ENCODE results near the gene FIZ1. TPM values are rescaled to one million over a fixed set of nuclear protein-coding genes. Genes with fewer than 3 reads are reported as not detected.

The FIZ1 gene
- total RNA-seq (10 to 100 TPM; 12.7 to 13.2 TPM), polyA plus RNA-seq (10 to 100 TPM in 1 of 2 donors, 1 to 10 TPM in 1; 2.8 to 12.6 TPM)
- long read RNA-seq, donor 1, partial matches to known transcripts: 0 of 2 reads
- long read RNA-seq, donor 1, other reads (novel, unspliced or antisense): 2 of 2 reads
- long read RNA-seq, donor 2, partial matches to known transcripts: 0 of 7 reads
- long read RNA-seq, donor 2, other reads (novel, unspliced or antisense): 4 of 7 reads

GRCh38 chr19:55599468-55599841 is at the start of gene FIZ1:
FIZ1 (minus strand) TSS chr19:55599517; CDS start chr19:55597865, 1,652 bp downstream.
- peak; percentile 99 for DNase-seq
- H3K36me3 ChIP-seq (ENCODE audit: control insufficient read depth in 1 of 2, insufficient read depth in 2 of 2, low read length in 1 of 2): peaks cover 0 to 3% of the 10 kb centered on the region in 2 donors
- H3K4me3 ChIP-seq (ENCODE audit: low read length in 2 of 2): peak within 1 kb of the TSS; percentile 72 to 82
- WGBS, 2 donors: 0 to 1% methylated on average over 17 to 23 of the region's 23 CpGs
- H3K4me1 ChIP-seq (ENCODE audit: control insufficient read depth in 1 of 2, insufficient read depth in 2 of 2, low read length in 2 of 2): no peaks in the 10 kb centered on the region
- no peaks in the 10 kb centered on the region for H3K27me3 ChIP-seq (ENCODE audit: control insufficient read depth in 1 of 2, insufficient read depth in 2 of 2, low read length in 1 of 2)
- intact Hi-C loops (cut with DNase I): loop anchor here in 1 of 2 donors (1.0 kb wide), 1 partner anchor 12 kb away; no protein-coding TSS in a partner anchor
- H3K27ac ChIP-seq (ENCODE audit: low read depth in 1 of 2, low read length in 2 of 2): peak within 1 kb of the TSS; percentile 83 to 89
- no peaks in the 10 kb centered on the region for H3K9me3 ChIP-seq (ENCODE audit: control insufficient read depth, low read length)
- ATAC-seq (ENCODE audit: low FRiP score): peak; percentile 97

GRCh38 chr19:55648585-55649267 is 49.4 kb upstream of the FIZ1 start:
- 29 to 31% methylated on average over 25 of the region's 25 CpGs for WGBS, 2 donors
- no peaks in the 10 kb centered on the region for H3K9me3 ChIP-seq (ENCODE audit: control insufficient read depth, low read length)
- no peak for ATAC-seq (ENCODE audit: low FRiP score)
- H3K4me3 ChIP-seq (ENCODE audit: low read length in 2 of 2): peak overlapping the region; percentile 55 to 74
- H3K27me3 ChIP-seq (ENCODE audit: control insufficient read depth in 1 of 2, insufficient read depth in 2 of 2, low read length in 1 of 2): no peaks in the 10 kb centered on the region
- H3K36me3 ChIP-seq (ENCODE audit: control insufficient read depth in 1 of 2, insufficient read depth in 2 of 2, low read length in 1 of 2): no peaks in the 10 kb centered on the region
- no peaks in the 10 kb centered on the region for H3K4me1 ChIP-seq (ENCODE audit: control insufficient read depth in 1 of 2, insufficient read depth in 2 of 2, low read length in 2 of 2)
- no peak for DNase-seq
- peak overlapping the region in 1 of 2 donors; percentile 4 for H3K27ac ChIP-seq (ENCODE audit: low read depth in 1 of 2, low read length in 2 of 2)
- intact Hi-C loops (cut with DNase I): no loop called here

GRCh38 chr19:55647732-55648584 is 48.6 kb upstream of the FIZ1 start, which contains the start of gene CCDC106:
CCDC106 (plus strand) TSS chr19:55648212; CDS start chr19:55649047, 835 bp downstream.
- Histone ChIP-seq H3K4me1 (ENCODE audit: control insufficient read depth in 1 of 2, insufficient read depth in 2 of 2, low read length in 2 of 2) (peaks cover 0 to 3% of the 10 kb centered on the region in 2 donors), H3K9me3 (ENCODE audit: control insufficient read depth, low read length) (no peaks in the 10 kb centered on the region), H3K4me3 (ENCODE audit: low read length in 2 of 2) (peak within 1 kb of the TSS; percentile 55 to 74), H3K27me3 (ENCODE audit: control insufficient read depth in 1 of 2, insufficient read depth in 2 of 2, low read length in 1 of 2) (no peaks in the 10 kb centered on the region), H3K36me3 (ENCODE audit: control insufficient read depth in 1 of 2, insufficient read depth in 2 of 2, low read length in 1 of 2) (no peaks in the 10 kb centered on the region), H3K27ac (ENCODE audit: low read depth in 1 of 2, low read length in 2 of 2) (peak within 1 kb of the TSS in 1 of 2 donors; percentile 4)
- DNase-seq: peak; percentile 79 to 89
- ATAC-seq (ENCODE audit: low FRiP score): peak; percentile 68
- intact Hi-C loops (cut with DNase I): no loop called here
- 1% methylated on average over 73 to 87 of the region's 87 CpGs for WGBS, 2 donors

GRCh38 chr19:55646889-55647731 is 47.8 kb upstream of the FIZ1 start:
- DNase-seq (no peak), ATAC-seq (ENCODE audit: low FRiP score) (no peak)
- Histone ChIP-seq H3K36me3 (ENCODE audit: control insufficient read depth in 1 of 2, insufficient read depth in 2 of 2, low read length in 1 of 2) (no peaks in the 10 kb centered on the region), H3K27ac (ENCODE audit: low read depth in 1 of 2, low read length in 2 of 2) (no peak overlapping the region), H3K4me3 (ENCODE audit: low read length in 2 of 2) (peak overlapping the region in 1 of 2 donors; percentile 74), H3K9me3 (ENCODE audit: control insufficient read depth, low read length) (no peaks in the 10 kb centered on the region), H3K27me3 (ENCODE audit: control insufficient read depth in 1 of 2, insufficient read depth in 2 of 2, low read length in 1 of 2) (no peaks in the 10 kb centered on the region), H3K4me1 (ENCODE audit: control insufficient read depth in 1 of 2, insufficient read depth in 2 of 2, low read length in 2 of 2) (peaks cover 0 to 3% of the 10 kb centered on the region in 2 donors)
- 40 to 42% methylated on average over 14 of the region's 14 CpGs for WGBS, 2 donors
- intact Hi-C loops (cut with DNase I): no loop called here

DNA sequence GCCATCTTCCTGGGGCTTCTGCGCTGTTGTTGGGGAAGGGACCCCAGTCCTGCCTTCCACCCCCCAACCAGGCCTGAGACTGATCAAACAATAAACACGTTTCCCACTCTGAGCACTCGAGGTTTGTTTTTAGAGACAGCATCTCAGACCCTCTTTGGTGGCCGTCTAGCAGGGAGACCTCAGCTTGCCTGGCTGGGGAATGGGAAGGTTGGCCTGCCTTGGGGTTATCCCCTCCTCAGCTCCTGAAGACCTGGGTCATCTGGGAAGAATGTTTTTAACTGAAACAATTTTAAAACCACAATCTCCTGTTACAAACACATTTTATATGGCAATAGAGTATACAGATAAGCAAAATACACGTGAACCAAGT is 46.2 kb upstream of the FIZ1 start:
- no peaks in the 10 kb centered on the region for H3K27me3 ChIP-seq (ENCODE audit: control insufficient read depth in 1 of 2, insufficient read depth in 2 of 2, low read length in 1 of 2)
- H3K36me3 ChIP-seq (ENCODE audit: control insufficient read depth in 1 of 2, insufficient read depth in 2 of 2, low read length in 1 of 2): no peaks in the 10 kb centered on the region
- 61 to 63% methylated on average over 5 of the region's 5 CpGs for WGBS, 2 donors
- no peak for ATAC-seq (ENCODE audit: low FRiP score)
- no peak overlapping the region for H3K4me3 ChIP-seq (ENCODE audit: low read length in 2 of 2)
- H3K4me1 ChIP-seq (ENCODE audit: control insufficient read depth in 1 of 2, insufficient read depth in 2 of 2, low read length in 2 of 2): peaks cover 0 to 3% of the 10 kb centered on the region in 2 donors
- no peaks in the 10 kb centered on the region for H3K9me3 ChIP-seq (ENCODE audit: control insufficient read depth, low read length)
- no peak for DNase-seq
- intact Hi-C loops (cut with DNase I): no loop called here
- no peak overlapping the region for H3K27ac ChIP-seq (ENCODE audit: low read depth in 1 of 2, low read length in 2 of 2)

DNA sequence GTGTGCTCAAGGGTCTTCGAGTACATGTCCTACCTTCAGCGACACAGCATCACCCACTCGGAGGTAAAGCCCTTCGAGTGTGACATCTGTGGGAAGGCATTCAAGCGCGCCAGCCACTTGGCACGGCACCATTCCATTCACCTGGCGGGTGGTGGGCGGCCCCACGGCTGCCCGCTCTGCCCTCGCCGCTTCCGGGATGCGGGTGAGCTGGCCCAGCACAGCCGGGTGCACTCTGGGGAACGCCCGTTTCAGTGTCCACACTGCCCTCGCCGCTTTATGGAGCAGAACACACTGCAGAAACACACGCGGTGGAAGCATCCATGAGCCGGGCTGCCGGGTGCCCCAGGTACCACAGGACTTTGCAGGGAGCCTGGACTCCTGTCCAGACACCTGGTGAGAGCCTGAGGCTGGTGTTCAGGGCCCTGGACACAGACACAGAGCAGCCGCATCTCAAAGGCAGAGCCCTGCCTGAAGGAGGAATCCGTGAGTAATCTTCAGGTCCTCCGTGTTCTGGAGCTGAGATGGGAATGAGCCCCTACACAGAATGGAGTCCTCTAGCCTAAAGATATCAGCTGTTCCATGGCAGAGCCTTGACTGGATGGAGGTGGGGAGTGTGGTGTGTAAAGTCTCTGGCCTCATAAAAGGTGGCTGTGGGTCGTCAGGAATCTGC is 45.7 kb upstream of the FIZ1 start:
- ATAC-seq (ENCODE audit: low FRiP score): no peak
- Histone ChIP-seq H3K27ac (ENCODE audit: low read depth in 1 of 2, low read length in 2 of 2) (no peak overlapping the region), H3K27me3 (ENCODE audit: control insufficient read depth in 1 of 2, insufficient read depth in 2 of 2, low read length in 1 of 2) (no peaks in the 10 kb centered on the region), H3K4me1 (ENCODE audit: control insufficient read depth in 1 of 2, insufficient read depth in 2 of 2, low read length in 2 of 2) (peaks cover 0 to 3% of the 10 kb centered on the region in 2 donors), H3K36me3 (ENCODE audit: control insufficient read depth in 1 of 2, insufficient read depth in 2 of 2, low read length in 1 of 2) (no peaks in the 10 kb centered on the region), H3K4me3 (ENCODE audit: low read length in 2 of 2) (no peak overlapping the region), H3K9me3 (ENCODE audit: control insufficient read depth, low read length) (no peaks in the 10 kb centered on the region)
- no peak for DNase-seq
- intact Hi-C loops (cut with DNase I): no loop called here
- WGBS, 2 donors: 88% methylated on average over 28 of the region's 28 CpGs

DNA sequence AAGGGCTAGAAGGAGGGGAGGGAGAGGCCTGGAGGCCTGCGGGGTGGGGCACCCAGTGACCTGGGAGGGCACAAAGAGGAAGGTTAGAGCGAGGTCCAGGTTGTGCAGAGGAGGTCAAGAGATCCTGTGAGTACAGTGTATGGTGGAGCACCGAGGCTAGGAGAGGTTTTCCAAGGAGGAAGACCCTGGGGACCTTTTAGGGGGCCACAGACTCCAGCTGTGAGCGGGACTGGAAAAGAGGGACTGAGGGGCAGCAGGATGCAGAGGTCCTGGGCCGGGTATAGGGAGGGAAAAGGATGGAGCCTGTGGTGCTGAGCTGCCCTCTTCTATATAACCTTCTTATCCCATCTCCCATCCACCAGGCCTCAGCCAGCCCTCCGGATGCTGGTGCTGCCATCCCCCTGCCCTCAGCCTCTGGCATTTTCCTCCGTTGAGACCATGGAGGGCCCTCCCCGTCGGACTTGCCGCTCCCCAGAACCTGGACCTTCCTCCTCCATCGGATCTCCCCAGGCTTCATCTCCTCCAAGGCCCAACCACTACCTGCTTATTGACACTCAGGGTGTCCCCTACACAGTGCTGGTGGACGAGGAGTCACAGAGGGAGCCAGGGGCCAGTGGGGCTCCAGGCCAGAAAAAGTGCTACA is 45.0 kb upstream of the FIZ1 start:
- Histone ChIP-seq H3K27ac (ENCODE audit: low read depth in 1 of 2, low read length in 2 of 2) (no peak overlapping the region), H3K4me1 (ENCODE audit: control insufficient read depth in 1 of 2, insufficient read depth in 2 of 2, low read length in 2 of 2) (peaks cover 0 to 3% of the 10 kb centered on the region in 2 donors), H3K36me3 (ENCODE audit: control insufficient read depth in 1 of 2, insufficient read depth in 2 of 2, low read length in 1 of 2) (no peaks in the 10 kb centered on the region), H3K27me3 (ENCODE audit: control insufficient read depth in 1 of 2, insufficient read depth in 2 of 2, low read length in 1 of 2) (no peaks in the 10 kb centered on the region), H3K9me3 (ENCODE audit: control insufficient read depth, low read length) (no peaks in the 10 kb centered on the region), H3K4me3 (ENCODE audit: low read length in 2 of 2) (peak overlapping the region; percentile 74 to 97)
- intact Hi-C loops (cut with DNase I): no loop called here
- DNase-seq (peak in 1 of 2 donors; percentile 46), ATAC-seq (ENCODE audit: low FRiP score) (no peak)
- WGBS, 2 donors: 45 to 48% methylated on average over 11 to 12 of the region's 12 CpGs

Measured in aorta (tissue), 5 donors.